C4-2B (cell line): Measurements from ENCODE around the gene TSPAN4.

ENCODE experiments used
- H3K27ac ChIP-seq: fragments of 450-650 bp; 2 replicates; pipeline ENCODE4 v1.5.1; 2017
- ZFX ChIP-seq: fragments of 450-650 bp; IDR thresholded peaks from 2 replicates; pipeline ENCODE4 v1.6.1; 2017
- TF ChIP-seq, protein P1 (sequence below): fragments of 450-650 bp; conservative IDR thresholded peaks from 2 replicates; pipeline ENCODE4 v1.5.1; 2017; ENCODE audit warnings: mild to moderate bottlenecking

Gene TSPAN4

DNA sequence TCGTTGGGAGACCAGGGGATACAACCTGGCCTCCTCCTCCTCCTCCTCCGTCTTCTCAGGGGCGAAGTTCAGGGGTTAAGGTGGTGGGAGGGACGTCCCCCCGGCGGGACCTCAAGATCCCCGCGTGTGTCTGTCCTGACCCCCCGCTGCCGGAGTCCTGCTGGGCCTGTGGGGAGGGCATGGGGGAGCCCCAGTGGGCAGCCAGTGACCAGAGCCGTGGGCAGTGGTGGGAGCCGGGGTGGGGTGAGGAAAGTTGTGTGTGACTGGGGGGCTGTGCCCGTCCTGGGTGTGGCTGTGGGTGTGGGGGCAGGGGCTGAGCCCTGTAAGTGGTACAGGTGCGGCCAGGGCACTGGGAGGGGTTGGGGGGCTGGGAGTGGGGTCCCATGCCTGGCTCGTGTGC lies 10.1 kb downstream of the TSPAN4 start:
- H3K27ac ChIP-seq, result no peak overlapping the region
- TF ChIP-seq ZFX, result no peak
- TF ChIP-seq, protein P1, sequence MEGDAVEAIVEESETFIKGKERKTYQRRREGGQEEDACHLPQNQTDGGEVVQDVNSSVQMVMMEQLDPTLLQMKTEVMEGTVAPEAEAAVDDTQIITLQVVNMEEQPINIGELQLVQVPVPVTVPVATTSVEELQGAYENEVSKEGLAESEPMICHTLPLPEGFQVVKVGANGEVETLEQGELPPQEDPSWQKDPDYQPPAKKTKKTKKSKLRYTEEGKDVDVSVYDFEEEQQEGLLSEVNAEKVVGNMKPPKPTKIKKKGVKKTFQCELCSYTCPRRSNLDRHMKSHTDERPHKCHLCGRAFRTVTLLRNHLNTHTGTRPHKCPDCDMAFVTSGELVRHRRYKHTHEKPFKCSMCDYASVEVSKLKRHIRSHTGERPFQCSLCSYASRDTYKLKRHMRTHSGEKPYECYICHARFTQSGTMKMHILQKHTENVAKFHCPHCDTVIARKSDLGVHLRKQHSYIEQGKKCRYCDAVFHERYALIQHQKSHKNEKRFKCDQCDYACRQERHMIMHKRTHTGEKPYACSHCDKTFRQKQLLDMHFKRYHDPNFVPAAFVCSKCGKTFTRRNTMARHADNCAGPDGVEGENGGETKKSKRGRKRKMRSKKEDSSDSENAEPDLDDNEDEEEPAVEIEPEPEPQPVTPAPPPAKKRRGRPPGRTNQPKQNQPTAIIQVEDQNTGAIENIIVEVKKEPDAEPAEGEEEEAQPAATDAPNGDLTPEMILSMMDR, result no peak

DNA sequence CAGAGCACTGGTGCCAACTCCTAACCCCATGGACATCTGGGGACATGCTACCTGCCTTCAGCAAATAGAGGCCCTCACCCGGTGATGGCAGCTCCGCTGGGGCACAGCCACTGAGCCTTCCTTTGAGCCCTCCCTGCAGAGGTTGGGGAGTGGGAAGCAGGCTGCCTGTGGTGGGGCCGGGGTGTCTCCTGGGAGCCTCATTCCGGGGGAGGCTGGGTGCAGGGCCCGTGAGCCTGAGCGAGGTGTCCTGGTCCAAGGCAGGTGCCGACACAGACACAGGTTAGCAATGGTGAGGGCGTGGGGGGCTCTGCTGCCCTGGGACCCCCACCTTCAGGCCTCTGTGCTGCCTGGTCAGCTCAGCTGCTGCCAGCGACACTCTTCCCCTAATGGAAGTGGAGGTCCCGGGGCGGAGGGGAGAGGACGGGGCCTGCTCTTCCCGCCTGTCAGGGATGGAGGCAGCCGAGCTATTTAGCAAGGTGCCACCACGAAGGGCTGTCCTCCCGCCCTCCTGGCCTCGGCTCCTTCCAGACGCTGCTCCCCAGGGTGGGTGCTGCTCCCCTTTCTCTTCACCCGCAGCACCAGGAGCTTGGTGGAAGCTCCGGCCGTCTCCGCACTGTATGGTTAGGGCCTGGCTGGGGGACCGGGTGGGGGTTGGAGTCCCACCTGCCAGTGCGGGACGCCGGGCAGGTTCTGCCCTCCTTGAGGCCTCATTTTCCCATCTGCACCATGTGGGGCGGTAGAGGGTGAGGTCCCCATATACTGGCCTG lies 11.2 kb downstream of the TSPAN4 start:
- TF ChIP-seq ZFX, result no peak
- TF ChIP-seq, protein P1, result no peak
- no peak overlapping the region for H3K27ac ChIP-seq

GRCh38 chr11:854601-855329 lies 12.1 kb downstream of the TSPAN4 start:
- TF ChIP-seq ZFX, result no peak
- TF ChIP-seq, protein P1, result no peak
- no peak overlapping the region for H3K27ac ChIP-seq

GRCh38 chr11:855330-855674 lies 12.7 kb downstream of the TSPAN4 start:
- TF ChIP-seq ZFX, result no peak
- TF ChIP-seq, protein P1, result no peak
- H3K27ac ChIP-seq, result no peak overlapping the region

GRCh38 chr11:855796-856195 lies 13.1 kb downstream of the TSPAN4 start:
- H3K27ac ChIP-seq, result no peak overlapping the region
- TF ChIP-seq ZFX, result no peak
- TF ChIP-seq, protein P1, result no peak

DNA sequence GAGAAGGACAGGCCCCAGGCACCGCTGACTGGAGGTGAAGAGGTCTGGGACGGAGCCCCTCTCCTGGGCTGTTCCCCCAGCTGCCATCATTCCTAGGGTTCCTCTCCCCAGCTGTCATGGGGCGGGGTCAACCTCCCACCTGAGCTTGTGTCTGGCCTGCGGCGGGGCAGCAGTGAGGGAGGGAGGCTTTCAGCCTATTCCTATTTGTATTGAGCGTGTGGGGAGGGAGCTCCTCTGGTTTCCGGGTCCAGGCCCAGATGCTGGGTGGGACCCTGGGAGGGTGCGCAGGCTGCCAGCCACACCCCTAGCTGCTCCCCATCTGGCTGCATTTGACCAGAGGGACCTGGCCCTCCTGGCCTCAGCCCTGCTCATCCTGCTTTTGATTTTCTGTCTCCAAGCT lies 13.7 kb downstream of the TSPAN4 start:
- TF ChIP-seq, protein P1, result no peak
- H3K27ac ChIP-seq, result no peak overlapping the region

- no peak for TF ChIP-seq ZFX
- TF ChIP-seq, protein P1, result no peak
- H3K27ac ChIP-seq, result no peak overlapping the region
Measured at GRCh38 chr11:858053-858761, 15.6 kb downstream of the TSPAN4 start.
